Nephron progenitor cell (in vitro differentiated cells): ENCODE measurements around the gene UBE2F.

ENCODE experiments used
- DNase-seq: peaks from one replicate; pipeline ENCODE4 v3.0.0; 2021
- H3K27ac Mint-ChIP-seq: 2 replicates; pipeline ENCODE4 v1.8.0; 2021; ENCODE audit warnings: mild to moderate bottlenecking, moderate library complexity, mixed read lengths
- H3K27me3 Mint-ChIP-seq: 2 replicates; pipeline ENCODE4 v1.8.0; 2021; ENCODE audit warnings: mild to moderate bottlenecking, low read depth, mixed read lengths; ENCODE audit not compliant: poor library complexity
- H3K36me3 Mint-ChIP-seq: 2 replicates; pipeline ENCODE4 v1.8.0; 2021; ENCODE audit warnings: low read depth, mixed read lengths
- H3K4me1 Mint-ChIP-seq: 2 replicates; pipeline ENCODE4 v1.8.0; 2021; ENCODE audit warnings: mixed read lengths
- H3K4me3 Mint-ChIP-seq: 2 replicates; pipeline ENCODE4 v1.8.0; 2021; ENCODE audit warnings: mild to moderate bottlenecking, moderate library complexity, mixed read lengths
- H3K9me3 Mint-ChIP-seq: 2 replicates; pipeline ENCODE4 v1.8.0; 2021; ENCODE audit warnings: mild to moderate bottlenecking, moderate library complexity, mixed read lengths
- TF ChIP-seq, protein P1 (sequence below): fragments of 200-600 bp; sonication (generic); IDR thresholded peaks from 2 replicates; pipeline ENCODE4 v1.5.0; 2021; ENCODE audit warnings: antibody characterized with exemption

UBE2F gene

DNA sequence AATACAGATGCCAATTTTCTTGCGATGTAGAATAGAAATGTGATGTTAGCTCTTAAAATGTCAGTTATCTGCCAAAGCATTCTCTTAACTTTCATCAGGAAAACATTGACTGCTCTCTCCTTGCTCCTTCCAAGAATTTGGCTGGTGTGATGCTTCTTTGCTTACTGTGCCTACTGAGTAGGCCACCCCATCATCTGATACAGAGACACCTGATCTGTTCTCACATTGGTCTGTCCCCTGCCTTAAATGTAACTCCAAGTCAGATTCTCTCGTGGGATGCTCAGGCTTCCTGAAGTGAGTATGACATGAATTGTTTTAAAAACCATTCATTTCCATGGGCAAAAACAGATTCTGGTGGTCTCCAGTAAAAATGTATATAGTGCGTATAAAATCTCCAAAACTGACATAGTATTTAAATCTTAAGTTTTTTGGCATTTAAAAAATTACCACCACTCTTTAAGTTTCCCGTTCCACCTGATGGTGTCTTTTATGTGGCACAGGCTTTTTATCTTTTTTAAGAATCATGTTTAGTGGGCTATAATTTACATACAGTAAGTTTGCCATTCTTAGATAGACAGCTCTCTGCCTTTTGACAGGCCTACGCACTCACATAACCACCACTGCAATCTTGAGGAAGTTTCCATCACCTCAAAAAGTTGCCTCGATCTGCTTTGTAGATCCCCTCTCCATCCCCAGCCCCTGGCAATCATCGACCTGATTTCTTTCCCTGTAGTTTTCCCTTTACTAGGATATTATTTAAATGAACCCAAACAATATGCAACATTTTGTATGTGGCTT is 36.6 kb downstream of the UBE2F start:
- Mint-ChIP-seq H3K9me3 (peaks cover 24% of the 10 kb centered on the region), H3K36me3 (peaks cover 67% of the 10 kb centered on the region), H3K4me1 (no peaks in the 10 kb centered on the region), H3K4me3 (no peak overlapping the region), H3K27me3 (no peaks in the 10 kb centered on the region), H3K27ac (peak overlapping the region; percentile 40)
- DNase-seq, result no peak
- TF ChIP-seq, protein P1, sequence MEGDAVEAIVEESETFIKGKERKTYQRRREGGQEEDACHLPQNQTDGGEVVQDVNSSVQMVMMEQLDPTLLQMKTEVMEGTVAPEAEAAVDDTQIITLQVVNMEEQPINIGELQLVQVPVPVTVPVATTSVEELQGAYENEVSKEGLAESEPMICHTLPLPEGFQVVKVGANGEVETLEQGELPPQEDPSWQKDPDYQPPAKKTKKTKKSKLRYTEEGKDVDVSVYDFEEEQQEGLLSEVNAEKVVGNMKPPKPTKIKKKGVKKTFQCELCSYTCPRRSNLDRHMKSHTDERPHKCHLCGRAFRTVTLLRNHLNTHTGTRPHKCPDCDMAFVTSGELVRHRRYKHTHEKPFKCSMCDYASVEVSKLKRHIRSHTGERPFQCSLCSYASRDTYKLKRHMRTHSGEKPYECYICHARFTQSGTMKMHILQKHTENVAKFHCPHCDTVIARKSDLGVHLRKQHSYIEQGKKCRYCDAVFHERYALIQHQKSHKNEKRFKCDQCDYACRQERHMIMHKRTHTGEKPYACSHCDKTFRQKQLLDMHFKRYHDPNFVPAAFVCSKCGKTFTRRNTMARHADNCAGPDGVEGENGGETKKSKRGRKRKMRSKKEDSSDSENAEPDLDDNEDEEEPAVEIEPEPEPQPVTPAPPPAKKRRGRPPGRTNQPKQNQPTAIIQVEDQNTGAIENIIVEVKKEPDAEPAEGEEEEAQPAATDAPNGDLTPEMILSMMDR, result no peak

DNA sequence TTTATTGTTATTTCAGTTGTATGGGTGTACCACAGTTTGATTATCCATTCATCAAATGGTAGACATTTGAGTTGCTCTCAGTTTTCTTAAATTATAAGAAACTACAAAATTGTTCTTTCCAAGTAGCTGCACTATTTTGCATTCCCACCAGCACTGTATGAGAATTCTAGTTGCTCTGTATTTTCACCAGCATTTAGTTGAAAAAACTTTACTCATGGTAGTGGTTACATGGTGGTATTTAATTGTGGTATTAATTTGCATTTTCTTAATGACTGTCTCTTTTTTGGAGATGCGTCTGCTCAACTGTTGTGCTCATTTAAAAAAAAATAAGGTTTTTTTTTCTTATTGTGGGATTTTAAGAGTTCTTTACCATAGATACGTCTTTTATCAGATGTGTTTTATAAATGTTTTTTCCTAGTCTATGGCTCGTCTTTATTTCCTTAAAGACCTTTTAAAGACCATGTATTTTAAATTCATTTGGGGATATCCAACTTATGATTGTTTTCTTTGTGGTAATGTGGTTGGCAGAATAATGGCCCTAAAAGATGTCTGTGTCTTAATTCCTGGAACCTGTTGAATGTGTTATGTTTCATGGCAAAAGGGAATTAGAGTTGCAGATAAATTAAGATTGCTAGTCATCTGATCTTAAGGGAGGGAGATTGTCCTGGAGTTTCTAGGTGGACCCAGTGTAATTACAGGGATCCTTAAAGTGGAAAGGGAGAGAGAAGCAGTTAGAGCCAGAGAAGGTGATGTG is 37.4 kb downstream of the UBE2F start:
- no peaks in the 10 kb centered on the region for H3K27me3 Mint-ChIP-seq
- no peaks in the 10 kb centered on the region for H3K4me1 Mint-ChIP-seq
- peaks cover 15% of the 10 kb centered on the region for H3K9me3 Mint-ChIP-seq
- H3K27ac Mint-ChIP-seq, result no peak overlapping the region
- TF ChIP-seq, protein P1, result no peak
- DNase-seq, result no peak
- no peak overlapping the region for H3K4me3 Mint-ChIP-seq
- H3K36me3 Mint-ChIP-seq, result peaks cover 59% of the 10 kb centered on the region

- no peak overlapping the region for H3K27ac Mint-ChIP-seq
- no peak for DNase-seq
- H3K4me3 Mint-ChIP-seq, result no peak overlapping the region
- H3K4me1 Mint-ChIP-seq, result no peaks in the 10 kb centered on the region
- H3K9me3 Mint-ChIP-seq, result peaks cover 3% of the 10 kb centered on the region
- peaks cover 46% of the 10 kb centered on the region for H3K36me3 Mint-ChIP-seq
- no peaks in the 10 kb centered on the region for H3K27me3 Mint-ChIP-seq
- TF ChIP-seq, protein P1, result no peak
Observed at GRCh38 chr2:238005528-238005927, 38.7 kb downstream of the UBE2F start.

DNA sequence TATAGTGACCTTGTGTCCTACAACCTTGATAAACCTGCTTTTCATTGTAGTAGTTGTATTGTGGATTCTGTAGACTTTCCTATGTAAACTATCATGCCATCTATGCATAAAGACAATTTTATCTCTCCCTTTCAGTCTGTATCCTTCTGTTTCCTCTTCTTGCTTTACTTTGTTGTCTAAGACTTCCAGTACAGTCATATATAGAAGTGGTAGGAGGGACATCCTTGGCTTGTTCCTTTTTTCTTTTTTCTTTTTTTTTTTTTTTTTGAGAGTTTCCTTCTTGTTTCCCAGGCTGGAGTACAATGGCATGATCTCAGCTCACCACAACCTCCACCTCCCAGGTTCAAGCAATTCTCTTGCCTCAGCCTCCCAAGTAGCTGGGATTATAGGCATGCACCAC is 39.7 kb downstream of the UBE2F start:
- Mint-ChIP-seq H3K36me3 (peaks cover 43% of the 10 kb centered on the region), H3K4me1 (no peaks in the 10 kb centered on the region), H3K27me3 (no peaks in the 10 kb centered on the region), H3K9me3 (no peaks in the 10 kb centered on the region), H3K27ac (no peak overlapping the region), H3K4me3 (no peak overlapping the region)
- TF ChIP-seq, protein P1, result no peak
- no peak for DNase-seq

GRCh38 chr2:238007924-238008323 is 41.1 kb downstream of the UBE2F start:
- TF ChIP-seq, protein P1, result no peak
- Mint-ChIP-seq H3K27ac (no peak overlapping the region), H3K36me3 (peaks cover 44% of the 10 kb centered on the region), H3K27me3 (no peaks in the 10 kb centered on the region), H3K9me3 (no peaks in the 10 kb centered on the region), H3K4me1 (no peaks in the 10 kb centered on the region), H3K4me3 (no peak overlapping the region)
- no peak for DNase-seq
